GM19467 (cell line): ENCODE measurements around the gene PCDH9.
A peak's percentile ranks its signal among the peaks of the same experiment; 100 is the strongest.

Experiments used
- ATAC-seq: cut with Tn5 transposase; IDR thresholded peaks from one replicate; pipeline ENCODE4 v1.9.1; 2021; ENCODE audit warnings: mild to moderate bottlenecking, moderate library complexity; ENCODE audit not compliant: unreplicated experiment

The PCDH9 gene

GRCh38 chr13:67048821-67049150, 181.3 kb downstream of the PCDH9 start:
- ATAC-seq: no peak

DNA sequence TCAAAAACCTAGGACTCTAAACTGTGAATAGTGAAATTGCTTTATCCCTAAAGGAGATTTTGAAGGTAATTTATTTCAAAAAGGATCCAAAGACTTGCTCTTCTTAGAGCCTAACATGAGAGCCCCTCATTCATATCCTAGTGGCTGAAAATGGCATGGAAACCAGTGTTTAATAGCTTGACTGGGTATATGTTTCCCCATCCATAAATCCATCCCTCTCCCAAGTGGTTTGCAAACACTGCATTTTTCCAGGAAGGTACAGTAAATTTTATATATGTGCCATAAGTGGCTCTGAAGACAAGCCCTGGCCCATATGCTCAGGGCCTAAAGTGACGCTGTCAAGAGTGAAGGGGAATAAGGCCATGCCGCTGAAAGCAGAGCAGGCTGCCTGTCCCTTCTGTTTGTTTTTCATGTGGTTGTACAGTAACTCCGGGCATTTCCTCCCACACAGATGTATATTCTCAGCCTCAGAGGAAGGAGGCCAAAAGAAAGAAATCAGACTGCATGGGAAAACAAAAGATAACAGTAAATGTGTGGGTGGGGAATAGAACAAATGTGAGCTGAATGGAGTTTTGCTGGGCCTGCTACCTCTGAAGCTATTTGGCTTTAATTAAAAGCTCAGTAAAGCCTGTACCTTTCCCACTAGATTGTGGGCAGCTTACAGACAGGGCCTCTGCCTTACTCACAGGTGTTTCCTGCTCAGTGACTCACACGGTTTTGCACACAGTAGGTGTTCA, 181.9 kb downstream of the PCDH9 start:
- peak; percentile 76 for ATAC-seq

DNA sequence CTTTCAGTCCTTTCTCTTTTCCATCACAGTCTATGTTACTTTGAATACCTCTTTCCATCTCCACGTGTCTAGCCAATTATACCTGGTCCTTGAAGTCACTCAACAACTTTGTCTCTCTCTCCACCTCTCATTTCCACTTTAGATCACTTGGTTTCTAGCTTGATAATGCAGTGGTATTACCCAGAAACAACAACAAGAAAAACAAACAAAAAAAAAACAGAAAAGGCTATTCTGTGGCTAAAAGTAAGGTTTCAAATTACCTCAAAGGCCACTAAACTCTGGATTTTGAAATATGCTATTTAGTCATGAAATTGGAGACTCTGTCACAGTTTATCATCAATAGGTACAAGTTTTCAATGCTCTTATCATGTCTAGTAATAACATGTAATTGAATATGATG, 184.8 kb downstream of the PCDH9 start:
- ATAC-seq: no peak

DNA sequence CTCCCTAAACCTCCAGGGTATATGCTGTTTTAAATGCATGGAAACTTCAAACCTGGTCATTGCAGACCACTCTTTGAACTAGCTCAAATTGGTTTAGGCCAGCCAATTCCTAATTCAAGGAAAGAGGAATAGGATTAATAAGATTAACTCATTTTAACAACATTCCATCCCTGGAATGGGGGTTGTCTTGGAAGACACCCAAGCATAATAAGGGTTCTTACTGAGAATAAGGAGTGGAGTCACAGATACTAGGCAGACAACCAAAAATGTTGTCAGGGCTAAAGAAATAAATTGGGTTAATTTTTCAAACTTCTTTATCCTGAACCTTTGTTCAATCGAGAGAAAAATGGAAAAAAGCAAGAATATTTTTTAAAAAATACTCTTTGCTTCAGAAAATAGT, 186.2 kb downstream of the PCDH9 start:
- ATAC-seq: no peak

- no peak for ATAC-seq
Measured at GRCh38 chr13:67042556-67042955, 187.6 kb downstream of the PCDH9 start.

DNA sequence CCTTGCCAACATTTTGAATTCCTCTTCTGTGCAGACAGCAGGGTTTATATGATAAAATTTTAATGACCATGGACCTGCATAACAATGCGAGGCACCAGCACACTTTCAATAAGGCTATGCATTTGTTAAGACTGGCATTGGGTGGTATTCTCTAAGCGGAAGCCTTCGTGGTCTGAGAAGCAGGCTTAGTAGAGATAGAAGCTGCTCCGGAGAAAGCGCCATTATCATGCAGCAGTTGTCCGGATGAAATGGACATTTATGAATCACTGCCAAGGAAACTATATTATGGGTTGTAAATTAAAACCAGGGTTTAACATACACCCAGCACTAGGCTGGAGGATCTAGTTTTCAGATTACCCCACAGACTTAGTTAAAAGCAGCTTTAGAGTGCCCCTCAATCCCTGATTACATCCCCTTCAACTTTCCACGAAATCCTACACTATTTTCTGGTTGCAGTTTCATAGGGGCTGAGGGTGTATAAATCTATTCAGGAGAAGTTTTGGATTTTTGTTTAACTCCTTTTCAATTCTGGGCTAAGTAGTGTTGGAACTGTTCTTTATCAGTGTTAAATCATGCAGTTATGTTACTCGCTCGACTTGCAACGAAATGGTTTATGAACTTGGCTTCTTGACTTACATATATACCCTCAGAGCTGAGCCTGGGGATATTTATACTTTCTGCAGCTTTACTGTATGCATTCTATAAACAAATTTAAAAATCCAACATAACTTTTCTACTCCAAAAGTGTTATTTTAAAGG, 193.3 kb downstream of the PCDH9 start:
- ATAC-seq: no peak

DNA sequence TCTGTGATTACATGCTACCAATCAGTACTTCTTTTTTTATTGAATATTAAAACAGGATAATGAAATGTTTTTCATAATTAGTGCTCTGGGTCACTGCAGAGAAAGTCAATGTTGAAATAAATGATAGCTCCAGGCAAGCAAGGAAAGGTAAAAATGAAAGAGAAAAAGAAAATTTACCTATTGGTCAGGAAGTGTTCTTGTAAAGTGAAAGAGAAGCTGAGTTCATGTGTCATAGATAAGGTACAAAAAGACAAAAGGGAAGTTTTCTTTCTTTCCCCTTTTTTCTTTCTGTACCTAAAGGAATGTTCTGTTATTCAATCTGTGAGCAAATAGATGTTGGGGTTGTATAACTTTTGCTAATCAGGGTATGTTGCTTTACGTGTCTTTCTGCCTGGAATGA, 197.0 kb downstream of the PCDH9 start:
- no peak for ATAC-seq

GRCh38 chr13:67023130-67023876, 206.8 kb downstream of the PCDH9 start:
- no peak for ATAC-seq

- ATAC-seq: no peak
Measured at GRCh38 chr13:67018775-67019174, 211.4 kb downstream of the PCDH9 start.

GRCh38 chr13:67017276-67017675, 212.9 kb downstream of the PCDH9 start:
- ATAC-seq: no peak

- ATAC-seq: no peak
Measured at GRCh38 chr13:67015976-67016600, 214.0 kb downstream of the PCDH9 start.

- no peak for ATAC-seq
Measured at GRCh38 chr13:67014399-67014798, 215.7 kb downstream of the PCDH9 start.

DNA sequence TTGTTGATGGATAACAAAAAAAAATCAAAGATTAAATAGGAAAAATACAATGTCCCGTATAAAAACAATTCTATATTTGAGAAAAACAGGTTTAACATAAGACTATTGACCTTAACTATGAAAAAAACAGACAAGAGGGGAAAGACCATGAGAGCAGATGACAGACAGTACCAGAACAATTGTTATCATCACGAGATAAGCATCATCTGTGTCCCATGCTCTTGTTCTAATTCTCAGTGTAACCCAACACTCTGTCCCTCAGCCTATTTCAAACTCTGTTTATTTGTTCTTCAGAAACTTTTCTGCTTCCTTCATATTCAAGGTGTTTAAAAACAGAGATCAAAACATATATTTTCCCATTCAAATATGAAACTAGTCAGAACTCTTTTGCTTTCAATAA, 216.4 kb downstream of the PCDH9 start:
- ATAC-seq: no peak

DNA sequence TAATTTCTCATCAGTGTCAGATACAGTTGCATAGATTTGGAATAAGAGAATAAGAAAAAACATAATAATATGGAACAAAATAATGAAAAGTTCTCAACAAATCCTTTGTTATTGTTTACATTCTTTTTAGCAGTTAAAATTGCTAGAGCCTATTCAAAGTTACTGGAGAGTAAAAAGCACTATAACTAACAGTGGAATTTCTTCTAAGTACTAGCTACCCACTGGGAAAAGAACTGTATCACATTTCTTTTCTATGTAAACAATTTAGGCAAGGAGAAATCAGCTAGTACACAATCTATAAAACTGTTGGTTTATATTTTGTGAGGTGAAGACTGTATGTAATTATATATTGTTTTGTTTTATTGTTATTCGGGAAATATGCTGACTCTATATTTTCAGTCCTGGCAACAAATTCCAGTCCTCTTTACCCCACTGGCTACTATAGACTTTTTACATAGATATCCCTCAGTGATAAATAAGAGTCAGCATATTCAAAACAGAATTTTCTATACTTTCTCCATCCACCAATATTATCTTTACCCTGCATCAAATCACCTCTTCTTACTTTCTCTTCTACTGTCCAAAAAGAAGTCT, 222.0 kb downstream of the PCDH9 start:
- ATAC-seq: no peak

- no peak for ATAC-seq
Measured at GRCh38 chr13:67004511-67004910, 225.6 kb downstream of the PCDH9 start.

GRCh38 chr13:67003743-67004142, 226.4 kb downstream of the PCDH9 start:
- no peak for ATAC-seq

DNA sequence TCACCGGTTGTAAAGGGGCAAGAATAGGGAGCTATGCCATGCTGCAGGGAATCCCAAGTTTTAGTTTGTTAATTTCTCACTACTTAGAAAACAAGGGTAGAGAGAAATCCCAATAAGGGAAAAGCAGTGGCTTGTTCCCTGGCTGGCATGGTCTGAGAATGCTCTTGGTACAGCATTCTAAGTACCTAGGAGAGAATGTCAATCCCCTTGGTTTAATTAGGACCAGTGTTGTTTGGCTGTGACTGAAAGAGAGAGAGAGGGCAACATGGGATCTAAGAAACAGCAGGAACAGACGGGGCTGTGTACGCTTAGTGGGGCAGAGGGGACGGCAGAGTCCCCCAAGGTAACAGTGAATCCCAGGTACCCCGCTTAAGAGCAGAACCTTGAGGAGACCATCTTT, 228.8 kb downstream of the PCDH9 start:
- no peak for ATAC-seq

DNA sequence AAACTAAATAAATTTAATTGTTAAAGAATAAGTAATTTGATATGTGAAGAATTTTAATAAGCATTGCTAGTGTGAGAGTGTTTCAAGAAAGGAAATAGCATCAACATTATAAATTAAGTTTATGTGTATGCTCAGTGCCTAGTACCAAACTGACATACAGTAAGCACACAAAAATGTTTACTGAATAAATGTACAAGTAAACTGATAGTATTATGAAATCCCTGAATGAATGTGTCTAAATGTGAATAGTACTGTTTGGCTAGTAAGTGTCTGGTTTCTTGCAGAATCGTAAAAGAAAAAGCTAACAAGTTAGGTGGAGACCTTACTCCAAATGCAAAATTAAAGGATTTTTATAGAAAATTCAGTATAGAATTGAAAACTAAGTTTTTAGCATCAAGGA, 233.6 kb downstream of the PCDH9 start:
- no peak for ATAC-seq

GRCh38 chr13:66995203-66995611, 234.9 kb downstream of the PCDH9 start:
- peak; percentile 79 for ATAC-seq

DNA sequence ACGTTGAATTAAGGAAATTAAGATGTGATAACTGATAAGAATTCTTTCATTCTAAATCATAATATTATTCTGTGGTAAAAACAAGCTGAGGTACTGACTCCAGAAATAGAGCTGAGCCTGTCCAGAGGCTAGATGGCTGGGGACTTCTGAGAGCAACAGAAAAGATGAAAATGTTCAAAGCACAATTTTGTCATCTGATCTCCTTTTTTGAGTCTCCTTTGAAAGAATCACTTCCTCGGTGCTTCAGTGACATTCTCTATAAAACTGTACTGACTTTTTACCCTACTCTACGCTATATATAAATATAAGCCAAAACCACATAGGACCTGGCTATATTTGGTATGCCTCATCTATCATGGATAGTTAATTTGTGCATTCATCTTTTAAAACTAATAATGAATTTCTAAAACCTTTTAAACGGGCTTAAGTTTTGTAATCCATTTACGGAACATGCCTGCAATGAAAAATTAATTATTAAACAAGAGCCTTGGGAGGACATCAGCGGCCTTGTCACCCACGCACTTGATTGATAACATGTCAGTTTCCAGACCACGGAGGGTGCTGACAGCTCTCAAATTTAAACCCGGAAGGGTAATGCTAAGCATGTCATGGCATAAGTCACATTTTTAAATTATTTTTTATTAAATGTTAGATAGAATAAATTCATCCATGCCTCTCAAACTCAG, 235.5 kb downstream of the PCDH9 start:
- peak; percentile 53 for ATAC-seq
